ENCODE results near the gene NME9.

GRCh38 chr3:138303474-138303873 is 26.2 kb downstream of the NME9 start:
- TF ChIP-seq, protein P1, sequence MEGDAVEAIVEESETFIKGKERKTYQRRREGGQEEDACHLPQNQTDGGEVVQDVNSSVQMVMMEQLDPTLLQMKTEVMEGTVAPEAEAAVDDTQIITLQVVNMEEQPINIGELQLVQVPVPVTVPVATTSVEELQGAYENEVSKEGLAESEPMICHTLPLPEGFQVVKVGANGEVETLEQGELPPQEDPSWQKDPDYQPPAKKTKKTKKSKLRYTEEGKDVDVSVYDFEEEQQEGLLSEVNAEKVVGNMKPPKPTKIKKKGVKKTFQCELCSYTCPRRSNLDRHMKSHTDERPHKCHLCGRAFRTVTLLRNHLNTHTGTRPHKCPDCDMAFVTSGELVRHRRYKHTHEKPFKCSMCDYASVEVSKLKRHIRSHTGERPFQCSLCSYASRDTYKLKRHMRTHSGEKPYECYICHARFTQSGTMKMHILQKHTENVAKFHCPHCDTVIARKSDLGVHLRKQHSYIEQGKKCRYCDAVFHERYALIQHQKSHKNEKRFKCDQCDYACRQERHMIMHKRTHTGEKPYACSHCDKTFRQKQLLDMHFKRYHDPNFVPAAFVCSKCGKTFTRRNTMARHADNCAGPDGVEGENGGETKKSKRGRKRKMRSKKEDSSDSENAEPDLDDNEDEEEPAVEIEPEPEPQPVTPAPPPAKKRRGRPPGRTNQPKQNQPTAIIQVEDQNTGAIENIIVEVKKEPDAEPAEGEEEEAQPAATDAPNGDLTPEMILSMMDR (IDR thresholded peaks at IDR 0.05): no peak
- TF ChIP-seq POLR2A (IDR thresholded peaks at IDR 0.05): no peak

Measured in uterus (tissue), 2 donors.